ENCODE measurements around the gene PTPRD.

PTPRD gene

DNA sequence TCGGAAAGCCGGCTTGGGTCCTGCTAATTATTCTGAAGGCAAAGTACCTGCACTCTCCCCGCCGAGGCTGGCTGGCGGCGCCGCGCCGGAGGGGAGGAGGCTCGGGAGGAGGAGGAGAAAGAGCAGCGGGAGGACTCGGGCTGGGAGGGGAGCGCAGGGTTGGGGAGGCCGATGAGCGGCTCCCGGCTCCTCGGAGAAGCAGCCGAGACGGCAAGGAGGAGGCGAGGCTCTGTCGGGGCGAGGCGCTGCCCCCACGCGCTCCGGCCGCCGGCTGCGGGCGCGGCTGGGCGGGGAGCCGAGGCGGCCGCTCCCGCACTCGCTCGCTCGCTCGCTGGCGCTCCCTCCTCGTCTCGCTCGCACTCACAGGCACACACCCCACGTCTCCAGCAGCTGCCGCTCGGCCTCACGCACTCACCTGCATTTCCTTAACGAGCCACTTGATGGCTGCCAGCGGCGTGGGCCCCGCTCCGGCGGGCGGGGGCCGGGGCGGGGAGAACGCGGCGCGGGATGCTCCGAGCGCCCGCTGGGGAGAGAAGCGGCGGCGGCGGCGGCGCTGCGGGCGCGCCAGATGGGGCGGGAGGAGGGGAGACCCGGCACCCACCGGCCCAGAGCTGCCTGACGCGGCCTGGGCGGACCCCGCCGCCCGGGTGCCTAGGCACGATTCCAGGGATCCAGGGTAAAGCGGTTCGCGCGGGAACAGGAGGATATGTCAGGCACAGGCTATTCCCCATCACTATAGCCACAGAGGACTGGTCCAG is at the start of gene PTPRD:
Gene PTPRD, minus strand, starts transcription at position 362 of the 758 bp plus-strand sequence.
- DNase-seq = peak; percentile 29
- Mint-ChIP-seq H3K4me3 (peak within 1 kb of the TSS; percentile 44), H3K27me3 (peaks cover 32% of the 10 kb centered on the region), H3K9me3 (peaks cover 6% of the 10 kb centered on the region), H3K4me1 (ENCODE audit: low read depth) (peaks cover 6% of the 10 kb centered on the region), H3K27ac (no peak within 1 kb of the TSS), H3K36me3 (ENCODE audit: low read depth) (no peaks in the 10 kb centered on the region)

DNA sequence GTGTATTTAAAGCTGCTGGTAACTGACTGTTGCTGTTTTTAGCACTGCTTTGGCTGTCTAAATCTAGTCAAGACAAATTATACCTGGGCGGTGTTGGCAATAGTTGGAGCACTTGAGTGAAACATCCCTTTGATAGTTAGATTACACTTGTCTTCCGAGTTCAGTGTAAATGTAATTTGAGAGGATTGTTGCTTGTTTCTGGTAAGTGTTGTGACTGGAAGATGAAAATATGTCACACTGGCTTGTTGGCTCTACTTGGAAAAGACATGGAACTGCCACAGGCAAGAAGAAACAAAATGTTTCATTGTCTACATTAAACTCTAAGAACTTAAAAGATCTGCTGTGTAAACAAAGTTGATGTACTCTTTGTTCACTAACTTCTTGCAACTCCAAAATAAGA is 49.2 kb upstream of the PTPRD start:
- H3K36me3 Mint-ChIP-seq (ENCODE audit: low read depth) = no peaks in the 10 kb centered on the region
- peaks cover 20% of the 10 kb centered on the region for H3K9me3 Mint-ChIP-seq
- DNase-seq = no peak
- no peak overlapping the region for H3K27ac Mint-ChIP-seq
- H3K4me1 Mint-ChIP-seq (ENCODE audit: low read depth) = no peaks in the 10 kb centered on the region
- H3K4me3 Mint-ChIP-seq = no peak overlapping the region
- no peaks in the 10 kb centered on the region for H3K27me3 Mint-ChIP-seq

DNA sequence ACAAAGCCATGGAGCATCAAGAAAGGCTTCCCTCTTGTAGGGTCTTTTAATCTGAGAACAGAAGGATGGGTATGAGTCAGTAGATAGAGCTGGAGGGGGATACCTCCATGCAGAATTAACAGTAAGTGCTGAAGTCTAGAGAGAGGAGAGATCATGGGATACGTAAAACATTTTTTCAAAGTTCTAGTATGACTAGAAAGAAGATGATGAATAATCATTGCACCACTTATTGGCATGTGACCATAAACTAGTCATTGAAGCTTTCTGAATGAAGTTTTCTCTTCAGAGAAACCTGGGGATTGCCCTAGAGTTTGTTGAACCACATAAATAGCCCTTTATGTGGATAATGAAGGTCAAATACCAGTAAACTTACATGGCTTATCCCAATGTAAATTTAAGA is 48.6 kb upstream of the PTPRD start:
- no peak for DNase-seq
- no peaks in the 10 kb centered on the region for H3K36me3 Mint-ChIP-seq (ENCODE audit: low read depth)
- no peak overlapping the region for H3K27ac Mint-ChIP-seq
- H3K9me3 Mint-ChIP-seq = peaks cover 21% of the 10 kb centered on the region
- no peak overlapping the region for H3K4me3 Mint-ChIP-seq
- H3K4me1 Mint-ChIP-seq (ENCODE audit: low read depth) = no peaks in the 10 kb centered on the region
- no peaks in the 10 kb centered on the region for H3K27me3 Mint-ChIP-seq

DNA sequence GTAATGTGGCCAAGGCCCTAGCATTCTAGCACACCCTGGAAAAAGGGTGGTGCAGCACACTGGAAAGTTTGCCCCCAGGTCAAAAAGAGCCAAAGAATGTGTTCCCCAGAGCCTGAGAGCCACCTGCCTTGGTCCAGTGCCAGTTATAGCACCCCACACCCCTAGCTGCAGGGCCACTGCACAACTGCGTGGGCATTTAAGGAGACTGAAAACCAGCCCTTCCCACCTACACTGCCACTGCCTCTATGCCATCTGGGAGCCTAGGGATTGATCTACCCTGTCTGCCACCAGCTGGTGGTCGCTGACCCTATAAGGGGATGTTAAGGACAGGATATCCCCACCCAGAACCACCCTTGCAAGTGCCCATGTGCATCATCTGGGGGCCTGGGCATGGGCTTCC is 38.2 kb upstream of the PTPRD start:
- Mint-ChIP-seq H3K27me3 (no peaks in the 10 kb centered on the region), H3K27ac (no peak overlapping the region), H3K4me3 (no peak overlapping the region), H3K36me3 (ENCODE audit: low read depth) (no peaks in the 10 kb centered on the region), H3K9me3 (peaks cover 20% of the 10 kb centered on the region), H3K4me1 (ENCODE audit: low read depth) (no peaks in the 10 kb centered on the region)
- DNase-seq = no peak

DNA sequence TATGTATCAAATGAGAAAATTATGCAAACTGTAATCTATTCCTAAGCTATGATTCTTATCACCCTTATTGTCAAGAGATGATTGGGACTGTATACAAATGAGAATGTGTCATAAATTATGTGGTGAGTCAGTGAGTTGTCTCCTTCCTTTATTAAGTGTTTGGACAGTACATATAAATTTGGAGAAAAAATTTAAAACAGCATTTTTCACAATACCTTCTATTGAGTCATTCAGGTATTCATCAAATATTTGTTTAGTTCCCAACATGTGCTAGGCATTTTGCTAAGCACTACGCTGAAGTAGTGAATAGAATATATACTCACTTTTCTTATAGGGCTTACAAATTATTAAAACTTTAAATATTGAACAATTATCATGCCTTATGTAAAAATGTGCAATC is 36.3 kb upstream of the PTPRD start:
- no peak overlapping the region for H3K4me3 Mint-ChIP-seq

DNA sequence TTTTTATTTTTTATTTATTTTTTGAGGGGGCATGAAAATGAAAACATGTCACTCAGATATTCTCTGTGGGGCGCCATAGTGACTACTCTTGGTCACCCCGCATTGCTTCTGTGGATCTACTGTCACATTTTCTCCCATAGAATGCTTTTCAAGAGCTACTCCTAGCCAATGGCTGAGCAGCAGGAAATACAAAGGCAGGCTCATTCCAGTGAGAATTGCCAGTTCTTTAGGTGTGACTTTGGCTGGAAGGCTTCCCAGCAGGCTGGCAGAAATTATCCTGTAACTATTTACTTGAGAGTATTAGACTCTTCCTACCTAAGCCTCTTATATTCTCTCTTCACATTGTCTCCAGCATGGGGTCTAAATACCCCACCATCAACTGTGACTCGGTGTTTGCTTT is 21.0 kb upstream of the PTPRD start:
- no peak overlapping the region for H3K4me3 Mint-ChIP-seq
- no peaks in the 10 kb centered on the region for H3K36me3 Mint-ChIP-seq (ENCODE audit: low read depth)
- H3K27ac Mint-ChIP-seq = no peak overlapping the region
- H3K4me1 Mint-ChIP-seq (ENCODE audit: low read depth) = no peaks in the 10 kb centered on the region
- no peaks in the 10 kb centered on the region for H3K27me3 Mint-ChIP-seq
- peaks cover 17% of the 10 kb centered on the region for H3K9me3 Mint-ChIP-seq
- DNase-seq = no peak

More for the DNA sequence above, 36.3 kb upstream of the PTPRD start:
- Mint-ChIP-seq H3K4me1 (ENCODE audit: low read depth) (no peaks in the 10 kb centered on the region), H3K9me3 (peaks cover 15% of the 10 kb centered on the region), H3K27ac (no peak overlapping the region), H3K36me3 (ENCODE audit: low read depth) (no peaks in the 10 kb centered on the region), H3K27me3 (no peaks in the 10 kb centered on the region)
- DNase-seq = no peak

DNA sequence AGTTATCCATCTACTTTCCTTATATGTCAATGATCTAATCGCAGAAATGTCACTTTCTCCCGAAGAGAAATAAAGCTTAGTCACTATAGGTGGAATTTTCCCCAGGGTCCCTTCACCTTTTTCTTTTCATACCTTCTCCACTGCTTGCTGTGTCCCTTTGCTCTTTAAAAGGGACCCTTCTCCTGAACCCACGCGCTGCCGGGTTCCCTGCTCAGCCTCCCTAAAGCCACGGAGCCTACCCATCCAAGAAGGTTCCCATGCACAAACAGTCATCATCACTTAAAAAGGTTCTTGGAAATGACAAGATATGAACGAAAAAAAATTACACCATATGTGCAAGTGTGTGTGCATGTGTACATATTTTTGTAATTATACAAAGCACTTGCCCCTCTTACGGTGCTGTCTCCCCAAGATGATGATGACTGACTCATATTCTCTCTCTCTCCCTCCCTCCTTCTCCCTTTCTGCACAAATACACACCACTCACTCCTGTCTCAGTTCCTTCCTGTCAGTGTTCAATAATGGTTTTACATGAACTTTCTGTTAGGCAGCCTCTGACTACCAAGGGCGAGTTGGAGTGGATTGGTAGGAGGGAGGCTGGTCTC is 1.5 kb upstream of the PTPRD start:
- H3K4me3 Mint-ChIP-seq = no peak overlapping the region
- no peaks in the 10 kb centered on the region for H3K36me3 Mint-ChIP-seq (ENCODE audit: low read depth)
- H3K4me1 Mint-ChIP-seq (ENCODE audit: low read depth) = peaks cover 6% of the 10 kb centered on the region
- no peak overlapping the region for H3K27ac Mint-ChIP-seq
- peaks cover 32% of the 10 kb centered on the region for H3K27me3 Mint-ChIP-seq
- no peak for DNase-seq
- peaks cover 6% of the 10 kb centered on the region for H3K9me3 Mint-ChIP-seq

DNA sequence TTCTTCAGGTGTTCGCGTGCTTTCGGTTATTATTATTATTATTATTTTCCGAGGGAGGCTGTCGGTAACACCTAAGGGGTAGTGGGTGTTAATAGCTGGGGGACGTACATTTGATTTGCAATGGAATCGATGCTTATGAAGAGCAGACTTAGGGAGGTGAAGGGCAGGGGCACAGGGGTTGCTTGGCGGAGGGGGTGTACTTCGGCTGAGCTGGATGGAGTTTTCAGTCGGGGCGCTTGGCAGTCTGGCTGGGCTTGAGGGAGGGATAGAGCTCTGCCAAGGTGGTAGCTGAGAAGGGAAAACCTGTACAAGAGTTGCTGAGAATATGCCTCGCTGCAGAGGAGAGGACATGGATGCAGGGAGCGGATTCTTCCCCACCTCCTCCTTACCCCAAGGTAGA is 617 bp upstream of the PTPRD start:
- peaks cover 32% of the 10 kb centered on the region for H3K27me3 Mint-ChIP-seq
- no peak overlapping the region for H3K4me3 Mint-ChIP-seq

DNA sequence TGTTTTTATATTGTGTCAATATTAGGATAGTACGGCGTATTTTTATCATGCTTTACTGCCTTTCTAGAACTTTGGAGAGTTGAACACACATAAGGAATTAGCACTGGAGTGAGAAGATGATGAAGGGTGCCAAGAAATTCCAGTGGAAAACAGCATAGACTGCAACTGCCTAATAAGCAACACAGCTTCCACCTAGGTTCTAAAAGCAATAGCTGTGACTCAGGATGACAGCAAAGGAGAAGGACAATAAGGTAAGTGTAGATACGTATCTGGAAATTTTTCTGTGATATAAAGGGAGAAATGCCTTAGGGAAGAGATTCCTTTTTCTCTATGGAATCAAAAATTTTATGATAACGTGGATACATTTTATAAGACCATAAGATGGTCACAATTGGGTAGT is 7.4 kb downstream of the PTPRD start:
- DNase-seq = no peak
- peaks cover 8% of the 10 kb centered on the region for H3K9me3 Mint-ChIP-seq
- H3K4me3 Mint-ChIP-seq = no peak overlapping the region
- no peaks in the 10 kb centered on the region for H3K27me3 Mint-ChIP-seq
- H3K4me1 Mint-ChIP-seq (ENCODE audit: low read depth) = no peaks in the 10 kb centered on the region
- H3K36me3 Mint-ChIP-seq (ENCODE audit: low read depth) = no peaks in the 10 kb centered on the region
- H3K27ac Mint-ChIP-seq = no peak overlapping the region

More for the DNA sequence above, 617 bp upstream of the PTPRD start:
- H3K9me3 Mint-ChIP-seq = peaks cover 6% of the 10 kb centered on the region
- H3K36me3 Mint-ChIP-seq (ENCODE audit: low read depth) = no peaks in the 10 kb centered on the region
- H3K4me1 Mint-ChIP-seq (ENCODE audit: low read depth) = peaks cover 6% of the 10 kb centered on the region
- no peak for DNase-seq
- H3K27ac Mint-ChIP-seq = no peak overlapping the region

DNA sequence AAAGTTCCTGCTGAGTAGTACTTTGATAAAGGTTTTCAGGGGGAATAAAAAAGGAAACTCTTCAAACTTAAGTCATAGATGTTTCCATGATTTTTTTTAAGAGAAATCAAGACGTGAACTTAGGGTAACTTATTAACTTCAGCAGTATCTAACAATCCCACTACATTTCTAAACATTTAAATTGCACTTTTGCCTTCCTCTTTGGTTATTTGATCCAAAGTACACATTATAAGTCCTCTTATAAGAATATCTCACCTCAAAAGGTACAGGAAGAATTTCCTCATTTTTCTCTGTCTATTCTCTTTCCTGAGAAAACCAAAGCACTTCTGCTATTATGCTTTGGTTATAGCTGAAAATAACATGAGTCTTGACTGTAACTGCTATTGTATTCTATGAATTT is 7.9 kb downstream of the PTPRD start:
- Mint-ChIP-seq H3K4me1 (ENCODE audit: low read depth) (no peaks in the 10 kb centered on the region), H3K27me3 (no peaks in the 10 kb centered on the region), H3K9me3 (peaks cover 10% of the 10 kb centered on the region), H3K36me3 (ENCODE audit: low read depth) (no peaks in the 10 kb centered on the region), H3K27ac (no peak overlapping the region), H3K4me3 (no peak overlapping the region)
- no peak for DNase-seq

DNA sequence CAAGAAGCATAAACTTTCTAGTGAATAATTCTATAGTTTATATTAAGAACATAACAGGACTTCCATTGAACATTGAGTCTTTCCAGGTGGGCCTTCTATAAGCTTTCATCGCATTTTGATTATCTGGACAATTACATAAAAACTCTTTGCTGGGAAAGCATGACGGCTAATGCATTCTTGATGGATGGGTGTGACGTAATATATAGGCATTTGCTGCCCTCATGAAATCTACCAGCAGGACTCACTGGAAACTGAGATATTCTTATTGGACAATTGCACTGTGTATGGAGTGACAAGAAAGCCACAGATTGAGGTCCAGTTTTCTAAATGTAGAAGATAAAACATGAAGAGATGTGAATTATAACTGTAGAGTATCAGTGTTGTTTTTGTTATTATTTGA is 15.0 kb downstream of the PTPRD start:
- Mint-ChIP-seq H3K9me3 (peaks cover 9% of the 10 kb centered on the region), H3K36me3 (ENCODE audit: low read depth) (no peaks in the 10 kb centered on the region), H3K27ac (no peak overlapping the region), H3K4me1 (ENCODE audit: low read depth) (no peaks in the 10 kb centered on the region), H3K4me3 (no peak overlapping the region), H3K27me3 (no peaks in the 10 kb centered on the region)
- DNase-seq = no peak

DNA sequence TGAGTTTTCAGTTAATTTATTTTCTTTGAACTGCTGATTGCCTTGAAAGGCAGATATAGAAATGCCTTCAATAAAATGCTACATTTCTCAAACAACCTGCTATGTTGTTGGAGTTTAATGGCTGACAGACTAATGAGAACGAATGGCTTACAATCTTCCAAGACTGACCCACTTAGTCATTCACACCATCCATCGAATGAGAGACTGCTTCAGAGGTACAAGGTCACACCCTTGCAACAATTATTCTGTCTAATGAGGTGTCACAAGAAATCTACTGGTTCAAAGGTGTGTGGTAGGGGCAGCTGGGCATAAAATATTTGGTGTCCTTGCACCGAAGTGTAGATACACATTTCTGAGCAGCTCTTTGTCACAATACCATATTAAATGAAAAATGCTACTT is 18.3 kb downstream of the PTPRD start:
- Mint-ChIP-seq H3K36me3 (ENCODE audit: low read depth) (no peaks in the 10 kb centered on the region), H3K9me3 (peaks cover 8% of the 10 kb centered on the region), H3K4me3 (no peak overlapping the region), H3K27me3 (no peaks in the 10 kb centered on the region), H3K4me1 (ENCODE audit: low read depth) (no peaks in the 10 kb centered on the region), H3K27ac (no peak overlapping the region)
- no peak for DNase-seq

DNA sequence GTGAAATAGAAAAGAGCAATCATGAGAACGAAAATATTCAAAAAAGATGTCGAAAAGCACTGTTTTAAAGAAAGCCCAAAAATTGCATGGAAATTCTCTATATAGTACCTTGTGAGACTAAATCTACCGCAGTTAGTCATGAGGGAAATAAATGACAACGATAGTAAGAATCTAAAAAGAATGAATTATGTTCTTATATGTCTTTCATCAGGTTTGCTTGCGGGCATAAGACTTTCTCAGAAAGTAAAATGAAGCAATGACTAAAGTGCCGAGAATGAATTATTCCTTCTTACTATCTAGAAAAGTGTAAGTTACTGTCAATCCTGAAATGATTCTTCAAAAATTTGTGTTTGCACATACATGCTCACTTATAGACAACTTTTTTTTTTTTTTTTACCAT is 26.4 kb downstream of the PTPRD start:
- Mint-ChIP-seq H3K27me3 (no peaks in the 10 kb centered on the region), H3K36me3 (ENCODE audit: low read depth) (no peaks in the 10 kb centered on the region), H3K4me3 (no peak overlapping the region), H3K4me1 (ENCODE audit: low read depth) (no peaks in the 10 kb centered on the region), H3K27ac (no peak overlapping the region), H3K9me3 (peaks cover 28% of the 10 kb centered on the region)
- no peak for DNase-seq

DNA sequence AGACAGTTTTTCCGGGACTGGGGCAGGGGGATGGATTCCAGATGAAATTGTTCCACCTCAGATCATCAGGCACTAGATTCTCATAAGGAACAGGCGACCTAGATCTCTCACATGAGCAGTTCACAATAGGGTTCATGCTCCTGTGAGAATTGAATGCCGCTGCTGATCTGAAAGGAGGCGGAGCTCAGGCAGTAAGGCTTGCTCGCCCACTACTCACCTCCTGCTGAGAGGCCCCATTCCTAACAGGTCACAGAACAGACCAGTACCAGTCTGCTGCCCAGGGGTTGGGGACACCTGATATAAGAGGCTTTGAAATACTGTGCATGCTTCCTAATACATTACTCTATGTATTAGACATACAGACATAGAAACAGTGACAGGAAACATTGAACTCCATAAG is 41.1 kb downstream of the PTPRD start:
- no peak for DNase-seq
- Mint-ChIP-seq H3K27me3 (no peaks in the 10 kb centered on the region), H3K36me3 (ENCODE audit: low read depth) (no peaks in the 10 kb centered on the region), H3K4me3 (no peak overlapping the region), H3K27ac (no peak overlapping the region), H3K4me1 (ENCODE audit: low read depth) (no peaks in the 10 kb centered on the region), H3K9me3 (peaks cover 17% of the 10 kb centered on the region)

DNA sequence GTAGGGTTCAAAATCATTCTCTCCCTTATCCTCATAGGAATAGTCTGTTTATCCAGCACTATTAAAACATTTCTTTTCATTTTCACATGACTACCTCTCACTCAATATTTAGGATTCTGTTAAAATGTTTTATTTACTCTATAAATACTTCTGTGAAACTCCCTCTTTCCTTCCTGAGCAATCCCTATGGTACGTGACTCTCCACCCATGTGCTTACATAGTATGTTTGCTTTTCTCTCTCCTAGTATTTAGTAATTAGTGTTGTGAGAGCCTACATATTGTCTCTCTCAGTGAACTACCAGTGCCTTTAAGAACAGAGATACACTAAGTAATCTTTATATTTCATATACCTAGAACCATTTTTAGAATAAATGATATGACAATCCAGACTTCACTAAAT is 46.0 kb downstream of the PTPRD start:
- DNase-seq = no peak
- Mint-ChIP-seq H3K4me3 (no peak overlapping the region), H3K27me3 (no peaks in the 10 kb centered on the region), H3K27ac (no peak overlapping the region), H3K4me1 (ENCODE audit: low read depth) (no peaks in the 10 kb centered on the region), H3K36me3 (ENCODE audit: low read depth) (no peaks in the 10 kb centered on the region), H3K9me3 (peaks cover 20% of the 10 kb centered on the region)

Data from activated T-cell treated with anti-CD3 and anti-CD28 coated beads, Interleukin-2, amount 50 U/mL, for 24 hours (primary cell).